Tibial artery (tissue), 4 donors: ENCODE data around the gene MRPS23.

Experiments used
- DNase-seq, 2 donors: peaks; one replicate each; pipeline ENCODE4 v3.0.0-alpha.2; 2019
- H3K27ac ChIP-seq, 2 donors: fragments of 200-600 bp; sonication (generic) in 1 of 2; 1 replicate in 1 of 2; 2 replicates in 1 of 2; pipeline ENCODE4 v1.5.1; 2018 to 2019; ENCODE audit warnings: mild to moderate bottlenecking in 1 of 2
- H3K27me3 ChIP-seq, 2 donors: fragments of 200-600 bp; sonication (generic) in 1 of 2; one replicate each; pipeline versions ENCODE4 v1.5.1 to v1.6.0; 2016 to 2019
- H3K36me3 ChIP-seq, 3 donors: fragments of 200-600 bp; sonication (generic) in 2 of 3; one replicate each; pipeline ENCODE4 v1.5.1; 2016 to 2019; ENCODE audit warnings: mild to moderate bottlenecking in 2 of 3
- H3K4me1 ChIP-seq, 4 donors: fragments of 200-600 bp; sonication (generic) in 2 of 4; 1 replicate in 3 of 4; 2 replicates in 1 of 4; pipeline ENCODE4 v1.5.1; 2016 to 2019
- H3K4me3 ChIP-seq, 2 donors: fragments of 200-600 bp; sonication (generic) in 1 of 2; 1 replicate in 1 of 2; 2 replicates in 1 of 2; pipeline ENCODE4 v1.5.1; 2018 to 2019; ENCODE audit warnings: mild to moderate bottlenecking in 2 of 2
- H3K9me3 ChIP-seq, 3 donors: fragments of 200-600 bp; sonication (generic) in 1 of 3; one replicate each; pipeline ENCODE4 v1.5.1; 2016 to 2019
- CTCF ChIP-seq, 2 experiments: fragments of 200-600 bp in 1 of 2; fragments of 450-650 bp in 1 of 2; IDR thresholded peaks; one replicate each; pipeline ENCODE4 v1.5.1; 2017 to 2019; ENCODE audit warnings: antibody characterized with exemption in 2 of 2, mild to moderate bottlenecking in 1 of 2, moderate library complexity in 1 of 2
- intact Hi-C: fragments of 100-400 bp; cut with DNase I; formaldehyde crosslinking; loops from one replicate; pipeline ENCODE4 v1.15.0; 2023; ENCODE audit warnings: low total_unique reads

Gene MRPS23

GRCh38 chr17:57856792-57857620 lies 7.2 kb upstream of the MRPS23 start:
- intact Hi-C loops, result loop anchor here (10.0 kb wide), 1 partner anchor 228 kb away; the partner anchor contains the start of gene DYNLL2
- Histone ChIP-seq H3K9me3 (no peaks in the 10 kb centered on the region), H3K4me3 (no peak overlapping the region), H3K4me1 (peaks cover 0 to 72% (median 49%) of the 10 kb centered on the region in 4 donors), H3K36me3 (no peaks in the 10 kb centered on the region), H3K27me3 (no peaks in the 10 kb centered on the region), H3K27ac (no peak overlapping the region)
- TF ChIP-seq CTCF (IDR thresholded peaks at IDR 0.05), result no peak
- no peak for DNase-seq

GRCh38 chr17:57855391-57856035 lies 5.7 kb upstream of the MRPS23 start:
- H3K27me3 ChIP-seq, result no peaks in the 10 kb centered on the region
- H3K27ac ChIP-seq, result peak overlapping the region; percentile 85 to 94
- H3K4me1 ChIP-seq, result peaks cover 0 to 71% (median 39%) of the 10 kb centered on the region in 4 donors
- H3K9me3 ChIP-seq, result no peaks in the 10 kb centered on the region
- H3K4me3 ChIP-seq, result no peak overlapping the region
- no peak for TF ChIP-seq CTCF (IDR thresholded peaks at IDR 0.05)
- no peaks in the 10 kb centered on the region for H3K36me3 ChIP-seq
- peak in 1 of 2 donors; percentile 73 for DNase-seq
- intact Hi-C loops, result loop anchor here (10.0 kb wide), 1 partner anchor 229 kb away; the partner anchor contains the start of gene DYNLL2

- intact Hi-C loops, result loop anchor here (10.0 kb wide), 1 partner anchor 231 kb away; the partner anchor contains the start of gene DYNLL2
- H3K27ac ChIP-seq, result peak overlapping the region; percentile 85 to 94
Measured at GRCh38 chr17:57853695-57854094, 3.9 kb upstream of the MRPS23 start.

GRCh38 chr17:57852955-57853328 lies 3.1 kb upstream of the MRPS23 start:
- peak overlapping the region; percentile 85 to 94 for H3K27ac ChIP-seq
- no peaks in the 10 kb centered on the region for H3K27me3 ChIP-seq
- no peak overlapping the region for H3K4me3 ChIP-seq
- DNase-seq, result no peak
- intact Hi-C loops, result loop anchor here (10.0 kb wide), 1 partner anchor 232 kb away; the partner anchor contains the start of gene DYNLL2
- no peak for TF ChIP-seq CTCF (IDR thresholded peaks at IDR 0.05)
- no peaks in the 10 kb centered on the region for H3K9me3 ChIP-seq
- H3K4me1 ChIP-seq, result peaks cover 0 to 71% (median 46%) of the 10 kb centered on the region in 4 donors
- H3K36me3 ChIP-seq, result peaks cover 0 to 6% (median 3%) of the 10 kb centered on the region in 3 donors

More at GRCh38 chr17:57853695-57854094, 3.9 kb upstream of the MRPS23 start:
- H3K27me3 ChIP-seq, result no peaks in the 10 kb centered on the region
- peak; percentile 78 to 96 for DNase-seq
- H3K36me3 ChIP-seq, result no peaks in the 10 kb centered on the region
- H3K9me3 ChIP-seq, result no peaks in the 10 kb centered on the region
- no peak overlapping the region for H3K4me3 ChIP-seq
- TF ChIP-seq CTCF (IDR thresholded peaks at IDR 0.05), result no peak
- peaks cover 0 to 67% (median 46%) of the 10 kb centered on the region in 4 donors for H3K4me1 ChIP-seq

GRCh38 chr17:57852092-57852954 lies 2.5 kb upstream of the MRPS23 start:
- peak overlapping the region; percentile 85 to 94 for H3K27ac ChIP-seq
- peaks cover 0 to 66% (median 45%) of the 10 kb centered on the region in 4 donors for H3K4me1 ChIP-seq
- intact Hi-C loops, result loop anchor here (10.0 kb wide), 1 partner anchor 232 kb away; the partner anchor contains the start of gene DYNLL2
- no peak for DNase-seq
- peaks cover 0 to 7% (median 6%) of the 10 kb centered on the region in 3 donors for H3K36me3 ChIP-seq
- no peak for TF ChIP-seq CTCF (IDR thresholded peaks at IDR 0.05)
- H3K4me3 ChIP-seq, result peak overlapping the region; percentile 79 to 88
- H3K27me3 ChIP-seq, result no peaks in the 10 kb centered on the region
- no peaks in the 10 kb centered on the region for H3K9me3 ChIP-seq
